ENCODE results near the gene GLIS2.
"Not testable (repeated sequence)": the region's sequence is repeated elsewhere in the genome, so short reads cannot be mapped to it uniquely, and the experiment has no call there.

GLIS2 gene

GRCh38 chr16:4333714-4334113 lies 17.8 kb downstream of the GLIS2 start:
- DNase-seq (ENCODE audit: low read depth in 2 of 3, low spot score in 2 of 3) = not testable (repeated sequence)

GRCh38 chr16:4334724-4335495 lies 19.0 kb downstream of the GLIS2 start:
- no peak for DNase-seq (ENCODE audit: low read depth in 2 of 3, low spot score in 2 of 3)

- no peak for DNase-seq (ENCODE audit: low read depth in 2 of 3, low spot score in 2 of 3)
Observed at GRCh38 chr16:4336701-4337539, 21.1 kb downstream of the GLIS2 start.

- DNase-seq (ENCODE audit: low read depth in 2 of 3, low spot score in 2 of 3) = no peak
Observed at GRCh38 chr16:4337540-4338088, 21.7 kb downstream of the GLIS2 start.

- no peak for DNase-seq (ENCODE audit: low read depth in 2 of 3, low spot score in 2 of 3)
Observed at GRCh38 chr16:4338125-4338582, 22.3 kb downstream of the GLIS2 start.

GRCh38 chr16:4338712-4339299 lies 22.9 kb downstream of the GLIS2 start:
- DNase-seq (ENCODE audit: low read depth in 2 of 3, low spot score in 2 of 3) = no peak

GRCh38 chr16:4339455-4339854 lies 23.6 kb downstream of the GLIS2 start:
- no peak for DNase-seq (ENCODE audit: low read depth in 2 of 3, low spot score in 2 of 3)

GRCh38 chr16:4339909-4340308 lies 24.0 kb downstream of the GLIS2 start:
- DNase-seq (ENCODE audit: low read depth in 2 of 3, low spot score in 2 of 3) = no peak

GRCh38 chr16:4340443-4340842 lies 24.6 kb downstream of the GLIS2 start:
- DNase-seq (ENCODE audit: low read depth in 2 of 3, low spot score in 2 of 3) = no peak

- DNase-seq (ENCODE audit: low read depth in 2 of 3, low spot score in 2 of 3) = no peak
Observed at GRCh38 chr16:4341250-4341649, 25.4 kb downstream of the GLIS2 start.

- no peak for DNase-seq (ENCODE audit: low read depth in 2 of 3, low spot score in 2 of 3)
Observed at GRCh38 chr16:4342866-4343744, 27.2 kb downstream of the GLIS2 start.

GRCh38 chr16:4344300-4344982 lies 28.6 kb downstream of the GLIS2 start:
- DNase-seq (ENCODE audit: low read depth in 2 of 3, low spot score in 2 of 3) = not testable (repeated sequence)

- no peak for DNase-seq (ENCODE audit: low read depth in 2 of 3, low spot score in 2 of 3)
Observed at GRCh38 chr16:4344983-4345835, 29.3 kb downstream of the GLIS2 start.

GRCh38 chr16:4345836-4346781 lies 30.2 kb downstream of the GLIS2 start:
- no peak for DNase-seq (ENCODE audit: low read depth in 2 of 3, low spot score in 2 of 3)

GRCh38 chr16:4347010-4347409 lies 31.1 kb downstream of the GLIS2 start:
- no peak for DNase-seq (ENCODE audit: low read depth in 2 of 3, low spot score in 2 of 3)

- no peak for DNase-seq (ENCODE audit: low read depth in 2 of 3, low spot score in 2 of 3)
Observed at GRCh38 chr16:4347765-4348509, 32.1 kb downstream of the GLIS2 start.

GRCh38 chr16:4349332-4349731 lies 33.5 kb downstream of the GLIS2 start:
- DNase-seq (ENCODE audit: low read depth in 2 of 3, low spot score in 2 of 3) = no peak

Data from activated CD8-positive, alpha-beta memory T cell treated with anti-CD3 and anti-CD28 coated beads for 48 hours (primary cell).